ENCODE measurements around the gene SPNS2. TPM values are rescaled to one million over a fixed set of nuclear protein-coding genes. Genes with fewer than 3 reads are reported as not detected.

Gene SPNS2
- total RNA-seq, 4 donors from 2014 or later: 10.0 to 19.9 (median 18.8) TPM

DNA sequence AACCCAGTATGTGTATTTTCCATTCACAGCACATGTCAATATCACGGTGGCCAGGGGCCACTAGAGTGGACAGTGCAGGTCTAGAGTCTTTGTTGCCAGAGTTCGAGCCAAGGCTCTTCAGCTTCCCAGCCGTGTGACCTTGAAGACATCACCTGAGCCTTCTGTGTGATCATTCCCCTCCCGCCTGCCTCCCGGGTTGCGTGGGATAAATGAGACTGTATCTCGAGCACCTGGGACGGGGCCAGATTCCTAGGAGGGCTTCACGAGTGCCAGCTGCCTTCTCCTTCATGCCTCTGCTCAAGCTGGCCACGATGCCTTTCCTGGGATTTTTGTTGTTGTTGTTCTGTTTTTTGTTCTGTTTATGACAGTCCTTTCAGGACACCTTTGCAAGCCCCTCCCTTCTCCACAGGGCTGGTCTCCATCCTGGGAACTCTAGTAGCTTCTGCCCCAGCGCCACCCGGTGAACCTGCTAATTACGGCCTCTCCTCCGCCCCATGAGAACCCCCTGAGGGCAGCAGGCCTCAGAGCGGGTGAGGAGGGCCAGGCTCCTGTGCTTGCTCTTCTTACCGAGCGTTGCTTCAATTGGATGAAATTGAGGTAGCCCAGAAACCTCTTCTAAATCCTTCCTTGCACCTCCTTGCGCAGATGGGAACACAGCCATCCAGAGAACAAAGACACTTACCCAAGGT, 3.9 kb downstream of the SPNS2 start:
- DNase-seq (ENCODE audit: extremely low spot score): no peak
- Histone ChIP-seq H3K27ac (replicated peaks in 1 of 4) (peak overlapping the region in 1 of 4 donors; percentile 20), H3K4me1 (peaks cover 39 to 69% (median 64%) of the 10 kb centered on the region in 4 donors), H3K36me3 (no peaks in the 10 kb centered on the region), H3K4me3 (no peak overlapping the region), H3K27me3 (peaks cover 0 to 74% (median 16%) of the 10 kb centered on the region in 4 donors), H3K9me3 (no peaks in the 10 kb centered on the region)
- WGBS: 78% methylated on average over 18 of the region's 18 CpGs
- TF ChIP-seq POLR2A (IDR thresholded peaks at IDR 0.05; ENCODE audit: low read depth) (no peak), POLR2AphosphoS5 (IDR thresholded peaks at IDR 0.05) (no peak)
- intact Hi-C loops (cut with DNase I): no loop called here

DNA sequence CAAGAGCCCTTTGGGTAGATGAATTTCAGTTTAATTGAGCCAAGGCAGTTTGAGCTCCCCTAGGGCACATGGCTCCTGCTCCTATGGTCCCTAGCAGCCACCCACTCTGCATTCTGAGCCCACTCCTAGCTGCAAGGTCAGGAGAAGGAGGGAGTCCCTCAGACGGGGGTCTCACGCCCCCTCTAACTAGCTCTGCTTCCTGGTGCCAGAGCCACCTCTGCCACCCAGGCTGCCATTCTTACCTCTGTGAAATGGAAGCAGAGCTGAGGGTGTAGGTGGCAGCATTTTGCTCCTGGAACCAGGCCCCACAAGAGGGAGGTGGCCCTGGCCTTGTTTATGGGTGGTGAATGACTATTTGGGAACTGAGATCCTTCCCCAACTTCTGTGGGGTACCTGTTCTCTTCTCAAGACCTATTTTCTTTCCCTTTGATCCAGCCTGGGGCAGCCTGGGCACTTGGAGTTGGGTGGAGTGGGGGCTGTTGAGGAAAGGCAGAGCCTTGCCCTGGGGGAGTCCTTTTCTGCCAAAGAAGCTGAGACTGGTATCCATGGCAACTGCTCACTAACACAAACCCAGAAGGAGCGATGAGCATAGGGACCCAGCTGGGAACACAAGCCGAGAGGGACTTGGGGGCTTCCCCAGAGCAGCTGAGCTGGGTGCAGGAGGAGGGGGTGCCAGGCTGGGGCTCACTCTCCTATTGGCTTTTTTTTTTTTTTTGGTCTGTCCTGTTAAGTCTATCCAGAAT, 4.8 kb downstream of the SPNS2 start:
- H3K4me3 ChIP-seq: no peak overlapping the region
- H3K4me1 ChIP-seq: peaks cover 31 to 71% (median 60%) of the 10 kb centered on the region in 4 donors
- no peaks in the 10 kb centered on the region for H3K9me3 ChIP-seq
- H3K27ac ChIP-seq (replicated peaks in 1 of 4): peak overlapping the region in 2 of 4 donors; percentile 17 to 20
- 85% methylated on average over 4 of the region's 4 CpGs for WGBS
- intact Hi-C loops (cut with DNase I): no loop called here
- peaks cover 0 to 74% (median 16%) of the 10 kb centered on the region in 4 donors for H3K27me3 ChIP-seq
- no peak for DNase-seq (ENCODE audit: extremely low spot score)
- TF ChIP-seq EP300 (IDR thresholded peaks at IDR 0.05): no peak
- TF ChIP-seq, protein P1, sequence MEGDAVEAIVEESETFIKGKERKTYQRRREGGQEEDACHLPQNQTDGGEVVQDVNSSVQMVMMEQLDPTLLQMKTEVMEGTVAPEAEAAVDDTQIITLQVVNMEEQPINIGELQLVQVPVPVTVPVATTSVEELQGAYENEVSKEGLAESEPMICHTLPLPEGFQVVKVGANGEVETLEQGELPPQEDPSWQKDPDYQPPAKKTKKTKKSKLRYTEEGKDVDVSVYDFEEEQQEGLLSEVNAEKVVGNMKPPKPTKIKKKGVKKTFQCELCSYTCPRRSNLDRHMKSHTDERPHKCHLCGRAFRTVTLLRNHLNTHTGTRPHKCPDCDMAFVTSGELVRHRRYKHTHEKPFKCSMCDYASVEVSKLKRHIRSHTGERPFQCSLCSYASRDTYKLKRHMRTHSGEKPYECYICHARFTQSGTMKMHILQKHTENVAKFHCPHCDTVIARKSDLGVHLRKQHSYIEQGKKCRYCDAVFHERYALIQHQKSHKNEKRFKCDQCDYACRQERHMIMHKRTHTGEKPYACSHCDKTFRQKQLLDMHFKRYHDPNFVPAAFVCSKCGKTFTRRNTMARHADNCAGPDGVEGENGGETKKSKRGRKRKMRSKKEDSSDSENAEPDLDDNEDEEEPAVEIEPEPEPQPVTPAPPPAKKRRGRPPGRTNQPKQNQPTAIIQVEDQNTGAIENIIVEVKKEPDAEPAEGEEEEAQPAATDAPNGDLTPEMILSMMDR (IDR thresholded peaks at IDR 0.05): no peak
- TF ChIP-seq POLR2A (IDR thresholded peaks at IDR 0.05; ENCODE audit: low read depth): no peak
- TF ChIP-seq POLR2AphosphoS5 (IDR thresholded peaks at IDR 0.05): no peak
- no peaks in the 10 kb centered on the region for H3K36me3 ChIP-seq

DNA sequence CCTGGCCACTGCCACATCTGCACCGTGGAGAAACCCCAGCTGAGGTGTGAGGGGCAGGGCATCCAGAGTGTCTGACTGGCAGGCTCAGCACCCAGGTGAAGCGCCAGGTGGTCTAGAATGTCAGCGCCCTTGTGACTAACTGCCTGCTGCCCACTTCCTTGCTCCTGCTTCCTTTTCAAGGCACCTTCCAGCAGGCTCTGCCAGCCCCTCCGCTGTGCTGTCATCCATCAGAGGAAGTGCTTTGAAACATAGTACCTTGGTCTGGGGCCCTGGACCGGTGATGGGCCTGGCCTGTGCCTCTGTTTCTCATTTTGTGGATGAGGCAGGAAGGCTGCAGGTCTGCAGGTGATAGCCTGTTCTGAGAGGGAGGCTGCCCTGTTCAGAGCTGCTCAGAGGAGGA, 5.5 kb downstream of the SPNS2 start:
- no peak for TF ChIP-seq EP300 (IDR thresholded peaks at IDR 0.05)
- TF ChIP-seq POLR2A (IDR thresholded peaks at IDR 0.05; ENCODE audit: low read depth): no peak
- TF ChIP-seq, protein P1 (IDR thresholded peaks at IDR 0.05): no peak
- no peak for TF ChIP-seq POLR2AphosphoS5 (IDR thresholded peaks at IDR 0.05)
- Histone ChIP-seq H3K36me3 (no peaks in the 10 kb centered on the region), H3K27ac (replicated peaks in 1 of 4) (no peak overlapping the region), H3K4me3 (no peak overlapping the region), H3K4me1 (peaks cover 25 to 77% (median 64%) of the 10 kb centered on the region in 4 donors), H3K9me3 (no peaks in the 10 kb centered on the region), H3K27me3 (peaks cover 0 to 72% (median 16%) of the 10 kb centered on the region in 4 donors)
- no peak for DNase-seq (ENCODE audit: extremely low spot score)
- WGBS: 73% methylated on average over 2 of the region's 5 CpGs
- intact Hi-C loops (cut with DNase I): no loop called here

DNA sequence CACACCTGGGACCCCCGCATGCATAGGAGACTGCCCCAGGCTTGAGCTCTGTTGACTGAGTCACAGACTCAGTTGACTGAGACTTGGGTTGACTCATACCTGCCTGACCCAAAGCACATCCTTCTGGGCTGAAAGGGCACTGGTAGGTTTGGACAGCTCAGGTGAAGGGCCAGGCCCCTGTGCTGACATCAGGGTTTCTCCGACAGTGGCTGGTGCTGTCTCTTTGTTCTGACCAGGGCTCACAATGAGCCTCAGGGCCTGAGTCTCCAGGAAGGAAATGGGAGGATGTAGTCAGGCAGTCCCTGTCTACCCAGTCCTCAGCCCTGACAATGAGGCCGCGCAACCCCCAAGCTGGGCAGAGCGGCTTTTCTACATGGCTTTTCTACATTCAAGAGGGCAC, 6.5 kb downstream of the SPNS2 start:
- peaks cover 0 to 62% (median 13%) of the 10 kb centered on the region in 4 donors for H3K27me3 ChIP-seq
- TF ChIP-seq POLR2A (IDR thresholded peaks at IDR 0.05; ENCODE audit: low read depth): no peak
- TF ChIP-seq, protein P1 (IDR thresholded peaks at IDR 0.05): no peak
- TF ChIP-seq POLR2AphosphoS5 (IDR thresholded peaks at IDR 0.05): no peak
- TF ChIP-seq EP300 (IDR thresholded peaks at IDR 0.05): no peak
- peak overlapping the region in 2 of 4 donors; percentile 48 to 54 for H3K27ac ChIP-seq (replicated peaks in 1 of 4)
- no peak for DNase-seq (ENCODE audit: extremely low spot score)
- H3K4me3 ChIP-seq: no peak overlapping the region
- 90% methylated on average over 5 of the region's 5 CpGs for WGBS
- intact Hi-C loops (cut with DNase I): no loop called here
- no peaks in the 10 kb centered on the region for H3K9me3 ChIP-seq
- H3K36me3 ChIP-seq: no peaks in the 10 kb centered on the region
- H3K4me1 ChIP-seq: peaks cover 23 to 75% (median 61%) of the 10 kb centered on the region in 4 donors

DNA sequence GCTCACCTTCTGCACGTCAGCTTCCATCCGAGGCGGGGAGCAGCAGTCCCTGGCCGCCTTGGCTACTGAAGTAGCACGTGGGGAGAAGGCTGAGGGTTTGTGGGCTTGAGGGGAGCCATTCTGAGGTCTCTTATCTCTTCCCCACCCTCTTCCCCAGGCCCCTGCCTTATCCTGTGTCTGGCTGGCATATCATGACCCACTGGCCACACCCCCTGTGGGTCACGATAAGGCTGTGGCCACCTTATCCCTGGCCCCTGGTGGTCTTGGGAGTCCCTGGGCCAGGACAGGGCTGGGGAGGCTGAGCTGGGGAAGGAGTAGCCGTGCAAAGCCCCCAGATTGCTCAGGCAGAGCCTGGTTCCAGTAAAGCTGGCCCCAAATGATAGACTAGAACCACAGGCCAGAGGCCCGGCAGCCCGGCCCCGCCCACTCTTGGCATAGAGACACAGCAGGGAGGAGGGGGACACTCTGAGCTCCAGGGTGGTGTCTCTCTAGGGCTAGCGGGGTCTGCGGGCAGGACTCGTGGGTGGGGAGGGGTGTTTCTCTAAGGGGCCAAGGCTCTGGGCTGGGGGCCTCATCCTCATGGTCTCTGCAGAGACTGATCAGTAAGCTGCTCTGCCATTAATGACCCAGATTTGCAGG, 7.6 kb downstream of the SPNS2 start:
- H3K4me1 ChIP-seq: peaks cover 16 to 72% (median 68%) of the 10 kb centered on the region in 4 donors

More for the DNA sequence above, 7.6 kb downstream of the SPNS2 start:
- Histone ChIP-seq H3K27me3 (peaks cover 0 to 52% (median 7%) of the 10 kb centered on the region in 4 donors), H3K36me3 (no peaks in the 10 kb centered on the region), H3K27ac (replicated peaks in 1 of 4) (peak overlapping the region in 2 of 4 donors; percentile 24 to 54), H3K4me3 (no peak overlapping the region), H3K9me3 (no peaks in the 10 kb centered on the region)
- no peak for TF ChIP-seq POLR2A (IDR thresholded peaks at IDR 0.05; ENCODE audit: low read depth)
- TF ChIP-seq POLR2AphosphoS5 (IDR thresholded peaks at IDR 0.05): no peak
- TF ChIP-seq, protein P1 (IDR thresholded peaks at IDR 0.05): no peak
- no peak for TF ChIP-seq EP300 (IDR thresholded peaks at IDR 0.05)
- DNase-seq (ENCODE audit: extremely low spot score): no peak
- intact Hi-C loops (cut with DNase I): no loop called here
- 76% methylated on average over 12 of the region's 13 CpGs for WGBS
